HuH-7.5 (cell line): ENCODE results near the gene RPS19.
"Not testable (repeated sequence)": the region's sequence is repeated elsewhere in the genome, so short reads cannot be mapped to it uniquely, and the experiment has no call there.

Experiments
- DNase-seq: peaks from one replicate; pipeline ENCODE4 v3.0.0; 2011; ENCODE audit warnings: low spot score

The RPS19 gene

DNA sequence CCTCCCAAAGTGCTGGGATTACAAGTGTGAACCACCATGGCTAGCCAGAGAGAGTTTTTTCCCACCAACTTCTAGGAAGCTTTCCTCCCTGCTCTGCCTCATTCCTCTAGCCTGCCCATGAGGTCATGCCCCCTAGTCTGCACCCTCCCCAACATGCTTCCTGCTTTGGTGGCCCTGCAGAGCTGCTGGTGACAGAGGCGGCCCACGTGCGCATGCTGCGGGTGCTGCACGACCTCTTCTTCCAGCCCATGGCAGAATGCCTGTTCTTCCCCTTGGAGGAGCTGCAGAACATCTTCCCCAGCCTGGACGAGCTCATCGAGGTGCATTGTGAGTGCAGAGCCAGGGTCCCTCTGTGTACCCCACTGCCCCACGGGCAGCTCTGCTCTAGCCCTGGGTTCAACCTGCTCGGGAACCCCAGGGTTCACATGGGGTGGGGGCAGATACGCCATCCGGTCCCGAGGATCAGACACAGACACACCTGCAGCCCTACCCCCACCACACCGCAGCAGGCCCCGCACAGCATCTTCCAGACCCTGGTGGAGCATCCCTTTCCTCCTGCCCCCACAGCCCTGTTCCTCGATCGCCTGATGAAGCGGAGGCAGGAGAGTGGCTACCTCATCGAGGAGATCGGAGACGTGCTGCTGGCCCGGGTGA is 41.8 kb downstream of the RPS19 start:
- no peak for DNase-seq

- DNase-seq: no peak
These were observed 42.5 kb downstream of the RPS19 start for GRCh38 chr19:41902594-41902993.

DNA sequence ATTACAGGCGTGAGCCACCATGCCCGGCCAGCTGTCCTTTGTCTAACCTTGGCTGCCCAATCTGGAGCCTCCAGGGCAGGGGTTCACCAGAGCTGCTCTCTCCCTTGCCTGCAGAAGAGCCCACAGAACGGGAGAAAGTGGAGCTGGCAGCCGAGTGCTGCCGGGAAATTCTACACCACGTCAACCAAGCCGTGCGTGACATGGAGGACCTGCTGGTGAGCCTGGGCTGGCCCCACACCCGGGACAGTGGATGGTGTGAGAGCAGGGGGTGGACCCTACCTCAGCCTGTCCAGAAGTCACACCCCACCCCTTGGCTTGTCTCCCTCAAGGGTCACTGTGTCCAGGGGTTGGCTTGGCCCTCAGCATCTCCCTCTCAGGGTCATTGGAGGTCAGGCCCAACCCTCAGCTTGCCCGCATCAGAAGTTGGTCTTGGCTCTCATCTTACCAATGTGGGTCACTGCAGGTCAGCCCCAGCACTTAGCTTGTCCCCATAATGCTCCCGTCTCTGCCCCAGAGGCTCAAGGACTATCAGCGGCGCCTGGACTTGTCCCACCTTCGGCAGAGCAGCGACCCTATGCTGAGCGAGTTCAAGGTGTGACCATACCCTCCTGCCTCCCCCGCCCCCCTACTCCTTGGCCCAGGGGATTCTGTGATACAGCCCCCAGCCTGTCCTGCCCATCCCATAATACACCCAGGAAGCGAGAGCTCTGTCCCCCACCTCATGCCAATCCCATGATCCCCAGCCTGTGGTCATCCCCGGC is 43.3 kb downstream of the RPS19 start:
- DNase-seq: no peak

GRCh38 chr19:41904118-41904870 is 44.2 kb downstream of the RPS19 start:
- peak; percentile 96 for DNase-seq

- no peak for DNase-seq
These were observed 45.4 kb downstream of the RPS19 start for GRCh38 chr19:41905273-41906002.

- no peak for DNase-seq
These were observed 46.2 kb downstream of the RPS19 start for GRCh38 chr19:41906271-41906670.

DNA sequence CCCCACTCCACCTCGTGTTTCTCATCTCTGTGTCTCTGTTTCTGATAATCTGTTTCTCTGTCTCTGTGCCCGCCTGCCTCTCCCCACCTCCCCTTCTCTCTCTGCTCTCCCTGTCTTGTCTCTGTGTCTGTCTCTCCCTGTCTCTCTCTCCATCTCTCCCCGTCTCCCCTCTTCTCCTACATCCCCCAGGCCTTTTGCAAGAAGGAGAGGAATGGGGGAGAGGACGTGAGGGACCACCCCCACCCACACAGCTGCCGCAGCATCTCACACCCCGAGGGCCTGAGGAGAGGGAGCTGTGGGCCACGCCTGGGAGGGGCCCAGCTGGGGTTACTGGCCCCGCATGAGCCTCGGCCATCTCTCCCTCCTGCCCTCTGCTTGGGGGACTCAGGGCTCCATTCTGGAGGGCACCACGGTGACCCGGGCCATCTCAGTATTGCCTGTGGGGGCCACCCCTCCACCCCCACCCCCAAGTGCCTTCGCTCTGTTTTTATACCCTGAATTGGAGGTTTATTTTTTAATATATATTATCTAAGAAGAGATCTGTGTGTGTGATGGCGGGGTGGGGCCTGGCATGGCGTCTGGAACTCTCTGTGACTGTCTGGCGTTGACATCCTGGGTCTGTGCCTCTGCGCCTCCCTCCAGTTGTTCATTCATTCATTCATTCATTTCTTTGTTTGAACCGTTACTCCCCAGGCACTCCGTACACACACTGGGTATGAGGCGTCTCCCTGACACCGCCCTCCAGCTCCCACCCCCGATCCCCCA is 47.0 kb downstream of the RPS19 start:
- DNase-seq: no peak

- DNase-seq: no peak
These were observed 48.0 kb downstream of the RPS19 start for GRCh38 chr19:41907994-41908615.

DNA sequence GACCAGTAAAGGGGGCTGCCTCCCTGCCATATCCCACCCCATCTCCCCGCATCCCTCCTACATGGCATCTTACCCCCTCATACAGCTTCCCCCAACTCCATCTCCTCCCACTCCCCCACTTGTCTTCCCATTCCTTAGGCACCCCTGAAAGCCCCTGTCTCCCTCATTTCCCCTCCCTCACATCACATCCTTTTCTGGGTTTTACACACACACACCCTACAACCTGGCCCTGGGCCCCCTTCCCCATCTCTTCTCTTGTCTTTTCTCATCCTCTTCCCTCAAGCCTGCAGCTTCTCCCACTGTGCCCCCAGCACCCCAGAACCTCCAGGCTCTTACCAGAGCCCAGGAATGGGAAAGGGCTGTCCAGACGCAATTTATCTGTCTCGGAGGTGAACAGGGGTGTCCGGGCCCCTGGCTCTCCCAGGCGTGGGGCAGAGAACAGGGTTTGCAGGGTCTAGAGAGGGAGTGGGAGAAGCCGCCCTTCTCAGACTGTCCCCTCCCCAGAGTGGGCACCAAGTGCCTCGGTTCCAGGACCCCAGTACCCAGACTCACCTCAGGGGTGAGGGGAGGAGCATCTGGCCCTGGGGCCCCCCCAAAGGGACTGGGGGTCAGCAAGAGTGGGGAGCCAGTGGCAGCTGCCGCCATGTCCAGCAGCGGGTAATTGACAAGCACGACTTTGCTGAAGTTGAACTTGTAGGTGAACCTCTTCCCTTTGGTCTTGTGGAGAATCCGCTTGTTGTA is 48.8 kb downstream of the RPS19 start:
- no peak for DNase-seq

DNA sequence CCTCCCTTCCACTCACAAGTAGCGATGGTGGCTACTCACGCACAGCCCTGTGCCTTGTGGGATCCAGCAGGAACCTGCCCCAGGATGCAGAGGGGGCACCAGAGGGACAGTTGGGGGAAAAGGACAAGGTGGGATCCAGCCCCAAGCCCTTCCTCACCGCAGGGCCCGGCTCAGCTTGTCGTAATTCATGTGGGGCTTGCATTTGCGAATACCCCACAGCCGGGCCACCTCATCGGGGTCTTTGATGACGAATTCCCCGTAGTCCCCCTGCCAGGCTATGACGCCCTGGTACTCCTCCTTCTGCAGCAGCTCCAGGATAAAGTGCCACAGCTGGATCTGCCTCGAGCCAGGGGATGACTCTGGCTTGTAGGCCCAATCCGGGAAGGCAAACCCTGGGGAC is 49.7 kb downstream of the RPS19 start:
- DNase-seq: no peak

GRCh38 chr19:41910240-41910991 is 50.4 kb downstream of the RPS19 start:
- no peak for DNase-seq

- DNase-seq: no peak
These were observed 51.2 kb downstream of the RPS19 start for GRCh38 chr19:41910992-41911888.

- DNase-seq: no peak
These were observed 52.1 kb downstream of the RPS19 start for GRCh38 chr19:41911889-41912731.

DNA sequence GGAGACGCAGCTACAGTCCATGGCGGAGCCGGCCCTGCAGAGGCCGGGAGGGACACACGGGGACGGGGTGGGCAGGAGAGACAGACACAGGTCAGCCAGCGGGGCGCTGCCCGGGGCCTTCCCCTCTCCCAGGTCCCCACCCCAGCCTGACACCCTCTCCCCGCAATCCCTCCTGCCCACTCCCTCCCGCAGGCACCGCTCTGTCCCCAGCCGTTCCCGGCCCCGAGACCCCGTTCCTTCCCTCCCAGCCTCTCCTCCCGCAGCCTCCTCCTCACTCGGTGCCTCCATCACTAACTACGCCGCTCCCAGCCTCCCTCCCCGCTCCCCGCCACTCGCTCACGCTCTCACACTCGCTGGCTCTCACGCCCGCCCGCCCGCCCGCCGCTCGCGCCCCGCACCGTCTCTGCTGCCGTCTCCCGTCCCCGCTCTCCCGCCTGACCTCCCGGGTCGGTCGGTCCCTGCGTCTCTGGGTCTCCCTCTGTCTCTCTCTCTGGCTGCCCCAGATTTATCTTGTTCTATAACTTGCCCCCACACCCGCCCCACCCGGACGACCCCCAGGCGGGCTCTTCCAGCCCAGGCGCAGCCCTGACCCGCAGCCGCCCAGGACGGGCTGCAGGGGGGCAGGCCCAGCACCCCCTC is 53.0 kb downstream of the RPS19 start:
- no peak for DNase-seq

DNA sequence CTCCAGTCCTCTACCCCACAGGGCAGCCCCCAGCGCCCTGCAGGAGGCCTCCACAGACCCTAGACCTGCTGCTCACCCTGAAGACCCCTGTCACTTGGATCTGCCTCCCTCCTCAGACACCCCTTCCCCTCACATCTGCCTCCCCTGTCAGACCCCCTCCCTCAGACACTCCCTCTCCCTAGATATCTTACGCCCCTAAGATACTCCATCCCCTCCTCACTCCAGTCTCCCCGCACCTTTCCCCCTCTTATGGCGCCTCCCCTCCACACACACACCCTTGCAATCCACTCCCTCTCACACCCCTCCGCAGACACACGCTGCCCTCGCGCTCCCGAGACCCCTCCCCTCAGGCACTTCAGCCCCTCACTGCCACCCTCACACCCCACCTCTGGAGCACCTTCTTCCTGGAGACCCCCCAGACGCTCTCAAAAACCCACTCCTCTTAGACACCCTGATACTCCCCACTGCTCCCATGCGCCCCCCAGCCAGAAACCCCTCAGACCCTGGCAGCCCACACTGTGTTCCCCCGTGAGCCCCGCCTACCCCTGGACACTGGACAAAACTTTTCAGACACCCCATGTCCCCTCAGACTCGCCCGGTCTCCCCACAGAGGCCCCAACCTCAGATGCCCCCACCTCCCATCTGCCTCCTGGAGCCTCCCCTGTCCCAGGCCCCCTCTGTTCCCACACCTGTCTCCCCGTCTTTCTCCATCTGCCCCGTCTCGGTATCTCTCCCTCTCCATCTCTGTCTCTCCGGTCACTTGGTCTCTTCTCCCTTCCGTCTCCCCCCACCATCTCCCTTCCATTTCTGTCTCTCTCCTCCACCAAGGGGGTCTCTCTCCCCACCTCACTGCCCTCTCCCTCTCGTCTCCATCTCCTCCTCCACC is 53.7 kb downstream of the RPS19 start:
- DNase-seq: no peak

GRCh38 chr19:41914424-41914834 is 54.4 kb downstream of the RPS19 start:
- DNase-seq: not testable (repeated sequence)
